ENCODE measurements around the gene HNRNPLL. TPM values are rescaled to one million over a fixed set of nuclear protein-coding genes. Genes with fewer than 3 reads are reported as not detected.

HNRNPLL gene
- total and polyA plus RNA-seq, 4 experiments from 2014 or later = 71.2 to 105 (median 88.9) TPM

DNA sequence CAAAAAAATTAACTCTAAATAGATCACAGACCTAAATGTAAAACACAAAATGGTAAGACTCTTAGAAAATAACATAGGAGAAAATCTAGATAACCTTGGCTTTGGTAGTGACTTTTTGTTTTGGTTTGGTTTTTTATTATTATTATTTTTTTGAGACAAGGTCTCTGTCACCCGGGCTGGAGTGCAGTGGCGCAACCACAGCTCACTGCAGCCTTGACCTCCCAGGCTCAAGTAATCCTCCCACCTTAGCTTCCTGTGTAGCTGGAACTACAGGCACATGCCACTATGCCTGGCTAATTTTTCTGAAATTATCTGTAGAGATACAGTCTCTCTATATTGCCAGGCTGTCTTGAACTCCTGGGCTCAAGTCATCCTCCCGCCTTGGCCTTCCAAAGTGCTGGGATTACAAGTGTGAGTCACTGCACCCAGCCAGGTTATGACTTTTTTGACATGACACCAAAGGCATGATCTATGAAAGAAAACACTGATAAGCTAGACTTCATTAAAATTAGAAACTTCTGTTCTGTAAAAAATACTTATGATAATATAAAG, 88.0 kb downstream of the HNRNPLL start:
- ChIA-PET POLR2A (ENCODE audit: partially characterized antibody) (no interaction called here), CTCF (ENCODE audit: partially characterized antibody) (interaction anchor here (4.4 kb wide), 1 partner anchor 198 kb away, joined by 35 read pairs; no protein-coding TSS in a partner anchor)
- H3K4me1 Mint-ChIP-seq = no peaks in the 10 kb centered on the region
- no peaks in the 10 kb centered on the region for H3K9me3 ChIP-seq (ENCODE audit: control insufficient read depth in 1 of 2, low read length in 2 of 2)
- H3K9me3 Mint-ChIP-seq = no peaks in the 10 kb centered on the region
- no peaks in the 10 kb centered on the region for H3K27me3 ChIP-seq (ENCODE audit: insufficient read depth, low read length)
- no peak overlapping the region for H3K27ac ChIP-seq (ENCODE audit: low read depth, low read length)
- H3K4me1 ChIP-seq (ENCODE audit: insufficient read depth, low read length) = no peaks in the 10 kb centered on the region
- H3K4me3 ChIP-seq (ENCODE audit: low read length in 2 of 2) = no peak overlapping the region
- intact Hi-C loops (cut with micrococcal nuclease) = no loop called here
- DNase-seq = no peak
- H3K27me3 Mint-ChIP-seq = peaks cover 3 to 4% of the 10 kb centered on the region in 2 donors
- no peak overlapping the region for H3K27ac Mint-ChIP-seq
- H3K4me3 Mint-ChIP-seq = no peak overlapping the region
- H3K36me3 Mint-ChIP-seq = no peaks in the 10 kb centered on the region
- no peaks in the 10 kb centered on the region for H3K36me3 ChIP-seq (ENCODE audit: insufficient read depth, low read length)

DNA sequence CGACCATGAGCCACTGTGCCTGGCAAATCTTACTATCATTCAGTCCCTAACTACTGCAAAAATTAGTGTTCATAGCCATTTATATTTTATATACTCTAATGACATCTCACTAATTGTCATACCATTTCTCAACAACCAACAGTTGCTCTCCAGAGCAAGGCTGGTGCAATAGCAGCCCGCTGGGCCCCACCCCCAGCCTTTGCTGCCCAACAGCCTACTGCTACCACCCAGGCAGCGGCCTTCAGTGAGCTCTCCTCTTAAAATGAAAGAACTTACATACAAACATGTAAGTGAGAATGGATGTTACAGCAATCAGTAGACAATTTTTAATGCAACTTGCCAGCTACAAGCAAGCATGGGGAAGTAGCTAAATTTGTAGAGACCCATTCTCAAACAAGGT, 90.5 kb downstream of the HNRNPLL start:
- Histone ChIP-seq H3K27ac (ENCODE audit: low read depth, low read length) (no peak overlapping the region), H3K36me3 (ENCODE audit: insufficient read depth, low read length) (no peaks in the 10 kb centered on the region), H3K4me3 (ENCODE audit: low read length in 2 of 2) (no peak overlapping the region), H3K9me3 (ENCODE audit: control insufficient read depth in 1 of 2, low read length in 2 of 2) (no peaks in the 10 kb centered on the region), H3K4me1 (ENCODE audit: insufficient read depth, low read length) (no peaks in the 10 kb centered on the region), H3K27me3 (ENCODE audit: insufficient read depth, low read length) (no peaks in the 10 kb centered on the region)
- no peak overlapping the region for H3K4me3 Mint-ChIP-seq
- DNase-seq = no peak
- peaks cover 2 to 9% of the 10 kb centered on the region in 2 donors for H3K27me3 Mint-ChIP-seq
- no peaks in the 10 kb centered on the region for H3K36me3 Mint-ChIP-seq
- H3K27ac Mint-ChIP-seq = no peak overlapping the region
- intact Hi-C loops (cut with micrococcal nuclease) = no loop called here
- POLR2A ChIA-PET (ENCODE audit: partially characterized antibody) = no interaction called here
- H3K4me1 Mint-ChIP-seq = peaks cover 2 to 6% (median 4%) of the 10 kb centered on the region in 4 donors
- CTCF ChIA-PET (ENCODE audit: partially characterized antibody) = interaction anchor here (4.4 kb wide), 1 partner anchor 195 kb away, joined by 35 read pairs; no protein-coding TSS in a partner anchor
- H3K9me3 Mint-ChIP-seq = no peaks in the 10 kb centered on the region

Other genes with a start within 250 kb of the HNRNPLL start
- gene ATL2, start 225.7 kb downstream of the HNRNPLL start, total RNA-seq = 10 to 100 TPM; 51.5 to 64.3 TPM
- gene ATL2, start 225.7 kb downstream of the HNRNPLL start, polyA plus RNA-seq = 10 to 100 TPM; 13.2 to 21.7 TPM
- 10 to 100 TPM; 35.5 to 35.8 TPM for gene GALM, start 63.2 kb upstream of the HNRNPLL start, total RNA-seq
- gene GALM, start 63.2 kb upstream of the HNRNPLL start, polyA plus RNA-seq = 10 to 100 TPM; 51.2 to 60.4 TPM
- gene SRSF7, start 148.4 kb upstream of the HNRNPLL start, total RNA-seq = 100 to 1,000 TPM; 314 to 333 TPM
- gene SRSF7, start 148.4 kb upstream of the HNRNPLL start, polyA plus RNA-seq = 100 to 1,000 TPM; 177 to 202 TPM
- gene GEMIN6, start 175.3 kb upstream of the HNRNPLL start, total RNA-seq = 10 to 100 TPM; 15.1 to 15.5 TPM
- 10 to 100 TPM in 1 of 2 donors, 1 to 10 TPM in 1; 5.9 to 15.5 TPM for gene GEMIN6, start 175.3 kb upstream of the HNRNPLL start, polyA plus RNA-seq